Fibroblast of the aortic adventitia (primary cell): ENCODE measurements around the gene DYNC2H1. TPM values are rescaled to one million over a fixed set of nuclear protein-coding genes. Genes with fewer than 3 reads are reported as not detected.

Source experiments
- DNase-seq: peaks from one replicate; pipeline ENCODE4 v3.0.0-alpha.2; 2010; ENCODE audit warnings: low read depth
- H3K4me3 ChIP-seq: 2 replicates; pipeline ENCODE4 v1.5.1; 2011; ENCODE audit warnings: low read depth, mild to moderate bottlenecking, control low read depth, low read length, moderate library complexity
- CTCF ChIP-seq: IDR thresholded peaks from 2 replicates; pipeline ENCODE4 v1.5.1; 2011; ENCODE audit warnings: mild to moderate bottlenecking, low read length, control low read depth, inconsistent platforms; ENCODE audit not compliant: insufficient read depth
- total RNA-seq: library from RNA; depleted of rRNA; stranded (reverse); fragments of >200 nt; gene quantifications from 2 replicates; pipeline ENCODE4 v1.2.3, GENCODE V29; 2012; ENCODE audit warnings: low replicate concordance

Gene DYNC2H1
- total RNA-seq, 1 donor: 74.0 TPM

GRCh38 chr11:103091064-103091800, 18.0 kb upstream of the DYNC2H1 start:
- TF ChIP-seq CTCF: no peak
- DNase-seq: peak; percentile 23
- peak overlapping the region; percentile 84 for H3K4me3 ChIP-seq

DNA sequence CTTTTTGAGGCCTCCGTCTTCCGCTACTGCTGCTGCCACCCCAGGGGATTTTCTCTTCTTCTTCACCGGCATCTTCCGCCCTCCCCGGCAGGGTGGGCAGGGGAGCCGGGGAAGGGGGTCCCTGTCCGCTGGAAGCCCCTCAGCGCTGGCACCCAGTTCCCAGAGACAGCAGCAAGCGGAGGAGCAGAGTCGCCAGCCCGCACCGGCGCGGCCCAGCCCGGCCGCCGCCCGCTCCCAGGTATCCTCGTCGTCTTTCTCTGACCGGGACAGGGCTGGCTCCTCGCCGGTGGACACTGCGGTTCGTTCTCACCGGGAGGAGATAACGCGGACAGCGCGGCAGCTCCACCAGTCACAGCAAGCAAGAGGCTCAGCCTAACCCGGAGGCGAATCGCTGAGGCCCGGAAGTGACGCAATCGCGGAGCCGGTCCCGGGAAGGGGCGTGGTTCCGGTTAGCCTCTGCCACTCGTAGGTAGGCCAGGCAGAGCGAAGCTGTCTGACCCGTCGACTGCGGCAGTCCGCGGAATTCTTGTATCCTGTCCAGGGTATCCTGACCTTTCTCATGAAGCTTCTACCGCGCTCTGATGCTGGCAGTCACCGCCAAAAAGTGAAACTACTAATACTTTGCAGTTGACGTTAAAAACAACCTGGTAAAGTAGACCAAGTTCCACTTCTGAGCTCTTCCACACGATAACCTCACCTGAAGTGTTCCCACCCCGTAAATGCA, 17.3 kb upstream of the DYNC2H1 start, which contains the start of gene DCUN1D5:
DCUN1D5 (minus strand) TSS at position 360 of the 724 bp plus-strand sequence; CDS start at position 72, 288 bp downstream.
- no peak for TF ChIP-seq CTCF
- H3K4me3 ChIP-seq: peak within 1 kb of the TSS; percentile 84
- peak; percentile 94 for DNase-seq

DNA sequence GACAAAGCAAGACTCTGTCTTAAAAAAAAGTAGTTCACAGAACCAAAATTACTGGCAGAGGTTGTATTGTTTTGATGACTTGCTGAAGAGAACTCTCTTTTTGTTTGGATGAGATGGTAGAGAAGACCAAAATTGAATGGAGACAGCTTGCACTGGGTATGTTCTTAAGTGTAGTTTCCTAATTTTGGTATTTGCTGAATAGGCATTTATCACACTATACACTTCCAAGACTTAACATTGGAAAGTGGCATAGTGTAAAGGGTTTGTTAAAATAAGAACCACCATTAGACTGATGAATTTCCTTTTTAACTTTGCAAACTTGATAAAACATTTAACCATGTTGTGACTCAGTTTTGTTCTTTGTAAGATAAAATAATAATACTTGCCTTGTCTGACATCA, 11.9 kb upstream of the DYNC2H1 start:
- no peak for TF ChIP-seq CTCF
- no peak for DNase-seq
- H3K4me3 ChIP-seq: no peak overlapping the region

- DNase-seq: no peak
- no peak for TF ChIP-seq CTCF
- peak overlapping the region; percentile 96 for H3K4me3 ChIP-seq
Observed at GRCh38 chr11:103109818-103110388, 677 bp downstream of the DYNC2H1 start.

DNA sequence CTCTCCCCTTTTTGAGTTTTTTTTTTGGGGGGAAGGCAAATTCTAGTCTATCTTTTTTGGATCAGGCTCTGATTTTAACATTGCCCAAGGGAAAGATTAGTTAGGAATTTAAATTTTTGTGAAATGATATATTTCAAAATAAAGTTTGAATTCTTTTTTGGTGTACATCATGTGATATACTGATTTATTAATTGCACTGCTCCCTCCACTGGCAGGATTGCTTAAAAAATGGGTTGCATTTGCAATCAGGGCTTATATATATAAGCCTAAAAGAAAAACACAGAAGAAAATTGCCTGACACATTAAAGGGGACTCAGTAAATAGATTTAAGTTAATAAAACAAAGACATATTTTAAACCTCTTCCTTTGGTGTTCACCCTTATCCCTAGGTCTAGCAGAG, 1.2 kb downstream of the DYNC2H1 start:
- peak overlapping the region; percentile 96 for H3K4me3 ChIP-seq
- peak; percentile 77 for DNase-seq
- TF ChIP-seq CTCF: peak; percentile 52

DNA sequence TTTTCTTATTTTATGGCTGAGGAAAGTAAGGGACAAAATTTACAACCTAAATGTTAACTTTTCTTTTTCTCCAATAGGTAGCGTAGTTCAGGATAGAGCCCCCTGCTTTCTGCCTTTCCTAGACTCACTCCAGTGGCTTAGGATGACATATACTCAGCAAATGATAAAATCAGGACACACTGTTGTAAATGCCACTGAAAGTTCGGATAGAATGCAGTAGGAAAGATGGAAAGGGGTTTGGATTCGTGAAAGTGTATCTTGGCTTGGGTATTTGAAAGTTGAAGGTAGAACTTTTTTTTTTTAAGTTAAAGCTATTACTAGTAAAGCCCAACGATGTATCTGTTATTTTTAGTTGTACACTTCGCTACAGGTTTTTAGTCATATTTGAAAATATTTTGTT, 2.2 kb downstream of the DYNC2H1 start:
- no peak for TF ChIP-seq CTCF
- peak overlapping the region; percentile 41 for H3K4me3 ChIP-seq
- no peak for DNase-seq
